Measurements from ENCODE around the gene RNASEL.

Gene RNASEL

GRCh38 chr1:182575540-182576149, 13.4 kb downstream of the RNASEL start:
- H3K27me3 ChIP-seq (ENCODE audit: control insufficient read depth, insufficient read depth, low read length): no peaks in the 10 kb centered on the region
- no peak overlapping the region for H3K9ac ChIP-seq
- no peaks in the 10 kb centered on the region for H3K9me3 ChIP-seq (ENCODE audit: control insufficient read depth, low read length)
- H3K27ac ChIP-seq: no peak overlapping the region
- H3K4me2 ChIP-seq (ENCODE audit: low read length): no peak overlapping the region
- no peaks in the 10 kb centered on the region for H3K36me3 ChIP-seq (ENCODE audit: control insufficient read depth, insufficient read depth, low read length)
- H3K4me1 ChIP-seq: no peaks in the 10 kb centered on the region
- H3K4me3 ChIP-seq (ENCODE audit: low read depth, low read length): no peak overlapping the region
- H2AFZ ChIP-seq: no peak overlapping the region
- no peak for TF ChIP-seq CTCF (IDR thresholded peaks at IDR 0.05)
- H3K79me2 ChIP-seq: no peaks in the 10 kb centered on the region

GRCh38 chr1:182574156-182574555, 14.9 kb downstream of the RNASEL start:
- Histone ChIP-seq H3K27ac (no peak overlapping the region), H3K4me2 (ENCODE audit: low read length) (no peak overlapping the region), H2AFZ (no peak overlapping the region), H3K9me3 (ENCODE audit: control insufficient read depth, low read length) (no peaks in the 10 kb centered on the region), H3K9ac (no peak overlapping the region), H3K4me3 (ENCODE audit: low read depth, low read length) (no peak overlapping the region), H3K36me3 (ENCODE audit: control insufficient read depth, insufficient read depth, low read length) (no peaks in the 10 kb centered on the region), H3K4me1 (no peaks in the 10 kb centered on the region), H3K79me2 (no peaks in the 10 kb centered on the region), H3K27me3 (ENCODE audit: control insufficient read depth, insufficient read depth, low read length) (no peaks in the 10 kb centered on the region)
- TF ChIP-seq CTCF (IDR thresholded peaks at IDR 0.05): no peak

GRCh38 chr1:182570611-182570970, 18.5 kb downstream of the RNASEL start:
- TF ChIP-seq CTCF (IDR thresholded peaks at IDR 0.05): no peak
- H3K27me3 ChIP-seq (ENCODE audit: control insufficient read depth, insufficient read depth, low read length): no peaks in the 10 kb centered on the region

GRCh38 chr1:182569939-182570610, 19.0 kb downstream of the RNASEL start:
- Histone ChIP-seq H3K36me3 (ENCODE audit: control insufficient read depth, insufficient read depth, low read length) (no peaks in the 10 kb centered on the region), H3K4me3 (ENCODE audit: low read depth, low read length) (no peak overlapping the region), H3K4me1 (no peaks in the 10 kb centered on the region), H3K27ac (no peak overlapping the region), H3K9me3 (ENCODE audit: control insufficient read depth, low read length) (no peaks in the 10 kb centered on the region), H3K27me3 (ENCODE audit: control insufficient read depth, insufficient read depth, low read length) (no peaks in the 10 kb centered on the region), H3K9ac (no peak overlapping the region), H3K4me2 (ENCODE audit: low read length) (no peak overlapping the region), H3K79me2 (no peaks in the 10 kb centered on the region), H2AFZ (no peak overlapping the region)
- TF ChIP-seq CTCF (IDR thresholded peaks at IDR 0.05): no peak

More at GRCh38 chr1:182570611-182570970, 18.5 kb downstream of the RNASEL start:
- Histone ChIP-seq H3K4me3 (ENCODE audit: low read depth, low read length) (no peak overlapping the region), H3K9ac (no peak overlapping the region), H3K4me2 (ENCODE audit: low read length) (no peak overlapping the region), H3K27ac (no peak overlapping the region), H3K36me3 (ENCODE audit: control insufficient read depth, insufficient read depth, low read length) (no peaks in the 10 kb centered on the region), H3K79me2 (no peaks in the 10 kb centered on the region), H3K4me1 (no peaks in the 10 kb centered on the region), H3K9me3 (ENCODE audit: control insufficient read depth, low read length) (no peaks in the 10 kb centered on the region), H2AFZ (no peak overlapping the region)
